ENCODE results near the gene TAS1R2.

DNA sequence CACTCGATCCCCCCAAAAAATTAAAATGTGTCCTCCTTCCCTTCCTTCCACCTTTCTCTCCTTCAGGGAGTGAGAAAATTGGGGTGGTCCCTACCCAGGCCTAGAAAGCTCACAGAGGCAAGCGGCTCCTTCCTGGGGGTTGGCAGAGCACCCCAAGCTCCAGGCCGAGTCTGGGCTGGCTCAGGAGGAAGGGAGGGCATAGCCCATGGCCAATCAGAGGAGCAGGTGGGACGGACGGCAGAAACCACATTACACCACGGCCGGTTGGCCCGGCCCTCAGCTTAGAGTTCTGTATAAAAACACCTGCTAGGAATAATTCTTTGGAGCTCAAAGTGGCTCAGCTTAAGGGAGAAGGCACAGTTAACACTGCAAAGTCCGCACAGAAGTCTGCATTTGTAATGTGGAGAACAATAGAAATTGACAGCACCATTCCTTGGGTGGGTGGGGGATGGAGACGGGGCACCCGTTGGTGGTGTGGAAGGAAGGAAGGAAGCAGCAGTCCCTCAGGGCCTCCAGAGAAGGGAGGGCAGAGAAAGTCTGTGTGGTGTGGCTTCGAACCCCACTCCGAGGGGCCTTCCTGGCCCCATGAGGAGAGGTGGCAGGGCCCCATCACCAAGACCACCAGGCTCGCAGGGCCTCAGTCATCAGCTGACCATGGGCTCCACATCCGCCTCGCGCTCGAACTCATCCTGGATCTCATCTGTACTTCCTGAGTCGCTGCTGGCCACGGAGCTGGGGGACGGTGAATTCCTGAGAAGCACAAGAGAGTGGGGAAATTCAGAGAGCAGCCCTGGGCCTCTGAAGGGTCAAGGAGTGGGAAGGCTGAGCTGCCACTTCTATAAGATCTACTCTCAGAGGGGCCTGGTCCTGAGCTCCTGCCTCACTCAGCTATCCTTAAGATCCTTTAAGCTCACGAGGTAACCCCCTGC lies 48.7 kb upstream of the TAS1R2 start:
- TF ChIP-seq, protein P1, sequence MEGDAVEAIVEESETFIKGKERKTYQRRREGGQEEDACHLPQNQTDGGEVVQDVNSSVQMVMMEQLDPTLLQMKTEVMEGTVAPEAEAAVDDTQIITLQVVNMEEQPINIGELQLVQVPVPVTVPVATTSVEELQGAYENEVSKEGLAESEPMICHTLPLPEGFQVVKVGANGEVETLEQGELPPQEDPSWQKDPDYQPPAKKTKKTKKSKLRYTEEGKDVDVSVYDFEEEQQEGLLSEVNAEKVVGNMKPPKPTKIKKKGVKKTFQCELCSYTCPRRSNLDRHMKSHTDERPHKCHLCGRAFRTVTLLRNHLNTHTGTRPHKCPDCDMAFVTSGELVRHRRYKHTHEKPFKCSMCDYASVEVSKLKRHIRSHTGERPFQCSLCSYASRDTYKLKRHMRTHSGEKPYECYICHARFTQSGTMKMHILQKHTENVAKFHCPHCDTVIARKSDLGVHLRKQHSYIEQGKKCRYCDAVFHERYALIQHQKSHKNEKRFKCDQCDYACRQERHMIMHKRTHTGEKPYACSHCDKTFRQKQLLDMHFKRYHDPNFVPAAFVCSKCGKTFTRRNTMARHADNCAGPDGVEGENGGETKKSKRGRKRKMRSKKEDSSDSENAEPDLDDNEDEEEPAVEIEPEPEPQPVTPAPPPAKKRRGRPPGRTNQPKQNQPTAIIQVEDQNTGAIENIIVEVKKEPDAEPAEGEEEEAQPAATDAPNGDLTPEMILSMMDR (IDR thresholded peaks at IDR 0.05; ENCODE audit: insufficient read depth, low read length), result no peak
- TF ChIP-seq GABPA (IDR thresholded peaks at IDR 0.05; ENCODE audit: low read depth), result no peak

All from HL-60 (cell line).